ENCODE measurements around the gene FARP1.

Gene FARP1

DNA sequence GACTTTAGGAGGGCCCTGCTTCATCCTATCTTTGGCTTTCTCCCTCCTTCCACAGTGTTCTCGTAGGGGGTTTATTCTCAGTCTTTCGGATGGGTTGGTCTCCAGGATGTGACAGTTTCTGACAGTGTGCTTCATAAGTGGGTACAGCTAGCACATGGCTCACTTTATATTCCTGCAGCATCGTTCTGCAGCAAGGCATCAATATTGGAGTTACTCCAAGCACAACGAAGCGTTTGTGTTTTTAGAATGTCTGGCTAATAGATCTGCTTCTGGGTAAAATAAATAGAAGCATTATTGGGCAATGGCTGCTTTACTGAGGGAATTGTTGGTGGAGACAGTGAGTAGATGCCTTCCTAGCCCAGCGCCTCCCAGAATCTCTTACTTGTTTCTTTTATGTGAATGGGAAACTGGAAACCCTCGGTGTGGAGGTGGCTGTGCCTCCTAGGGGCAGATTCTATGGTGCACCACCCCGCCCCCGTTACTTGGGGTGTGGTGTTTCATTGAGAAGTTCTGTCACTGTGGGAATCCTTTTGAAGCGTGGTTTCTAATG lies 2.0 kb downstream of the FARP1 start:
- FAIRE-seq, result peak; percentile 70

DNA sequence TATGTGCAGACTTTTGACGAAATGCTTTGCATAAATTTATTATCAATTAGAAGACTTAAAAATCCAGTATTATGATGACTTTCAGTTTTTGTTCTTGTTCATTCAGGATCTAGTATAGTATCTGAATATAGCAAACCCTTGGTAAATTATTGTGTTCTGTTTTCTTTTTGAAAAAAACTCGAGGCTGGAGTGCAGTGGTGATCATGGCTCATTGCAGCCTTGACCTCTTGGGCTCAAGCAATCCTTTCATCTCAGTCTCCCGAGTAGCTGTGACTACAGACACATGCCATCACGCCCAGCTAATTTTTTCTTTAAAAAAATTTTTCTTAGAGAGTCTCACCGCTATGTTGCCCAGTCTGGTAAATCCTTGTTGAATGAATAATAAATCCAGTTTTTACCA lies 4.6 kb downstream of the FARP1 start:
- FAIRE-seq (no peak), DNase-seq (ENCODE audit: insufficient read length, low spot score) (no peak)
- no peak for TF ChIP-seq POLR2A (IDR thresholded peaks at IDR 0.05; ENCODE audit: low read depth, low read length)

More for the DNA sequence above, 2.0 kb downstream of the FARP1 start:
- TF ChIP-seq POLR2A (IDR thresholded peaks at IDR 0.05; ENCODE audit: low read depth, low read length), result no peak
- no peak for DNase-seq (ENCODE audit: insufficient read length, low spot score)

DNA sequence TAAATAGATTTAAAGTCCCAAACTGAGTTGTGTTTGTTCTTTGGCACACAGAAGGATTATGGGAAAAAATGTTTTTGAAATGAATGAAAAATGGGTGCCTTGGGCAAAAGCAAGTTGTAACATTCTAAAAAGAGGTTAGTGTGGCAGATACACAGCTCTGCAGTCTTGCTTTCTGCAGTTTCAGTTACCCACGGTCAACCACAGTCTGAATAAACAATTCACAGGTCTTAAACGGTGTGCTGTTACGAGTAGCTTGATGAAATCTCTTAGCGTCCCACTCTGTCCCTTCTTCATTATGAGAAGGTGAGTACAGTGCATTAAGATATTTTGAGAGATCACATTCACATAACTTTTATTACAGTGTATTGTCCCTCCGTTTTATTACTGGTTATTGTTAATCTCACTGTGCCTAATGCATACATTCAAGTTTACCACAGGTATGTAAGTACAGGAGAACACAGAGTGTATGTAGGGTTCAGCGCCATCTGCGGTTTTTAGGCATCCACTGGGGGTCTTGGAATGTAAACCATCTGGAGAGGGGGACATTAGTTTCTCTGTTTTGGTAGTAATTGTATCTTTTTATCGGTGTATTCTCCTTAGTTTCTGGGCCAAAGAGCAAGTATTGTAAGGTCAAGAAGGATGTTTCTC lies 8.1 kb downstream of the FARP1 start:
- FAIRE-seq, result no peak
- DNase-seq (ENCODE audit: insufficient read length, low spot score), result no peak
- no peak for TF ChIP-seq POLR2A (IDR thresholded peaks at IDR 0.05; ENCODE audit: low read depth, low read length)

DNA sequence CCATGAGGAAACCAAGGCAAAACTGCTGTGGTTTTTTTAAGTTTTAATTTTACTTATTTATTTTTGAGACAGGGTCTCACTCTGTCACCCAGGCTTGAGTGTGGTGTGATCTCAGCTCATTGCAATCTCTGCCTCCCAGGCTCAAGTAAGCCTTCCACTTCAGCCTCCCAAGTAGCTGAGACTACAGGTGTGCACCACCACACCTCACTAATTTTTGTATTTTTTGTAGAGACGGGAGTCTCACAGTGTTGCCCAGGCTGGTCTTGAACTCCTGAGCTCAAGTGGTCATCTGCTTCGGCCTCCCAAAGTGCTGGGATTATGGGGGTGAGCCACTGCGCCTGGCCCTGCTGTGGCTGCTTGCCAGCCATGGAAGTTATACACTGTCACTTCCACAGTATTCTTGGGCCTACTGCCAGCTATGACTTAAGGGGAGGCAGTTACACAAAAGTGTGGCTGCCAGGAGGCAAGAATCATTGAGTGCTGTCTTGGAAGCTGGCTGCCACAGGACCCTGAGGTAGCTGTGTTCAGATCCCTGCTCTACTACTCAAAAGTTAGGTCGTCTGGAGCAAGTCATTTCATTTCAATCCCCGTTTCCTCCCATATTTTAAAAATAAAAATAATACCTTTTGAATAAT lies 12.7 kb downstream of the FARP1 start:
- TF ChIP-seq POLR2A (IDR thresholded peaks at IDR 0.05; ENCODE audit: low read depth, low read length), result no peak
- FAIRE-seq (peak; percentile 84), DNase-seq (ENCODE audit: insufficient read length, low spot score) (no peak)

DNA sequence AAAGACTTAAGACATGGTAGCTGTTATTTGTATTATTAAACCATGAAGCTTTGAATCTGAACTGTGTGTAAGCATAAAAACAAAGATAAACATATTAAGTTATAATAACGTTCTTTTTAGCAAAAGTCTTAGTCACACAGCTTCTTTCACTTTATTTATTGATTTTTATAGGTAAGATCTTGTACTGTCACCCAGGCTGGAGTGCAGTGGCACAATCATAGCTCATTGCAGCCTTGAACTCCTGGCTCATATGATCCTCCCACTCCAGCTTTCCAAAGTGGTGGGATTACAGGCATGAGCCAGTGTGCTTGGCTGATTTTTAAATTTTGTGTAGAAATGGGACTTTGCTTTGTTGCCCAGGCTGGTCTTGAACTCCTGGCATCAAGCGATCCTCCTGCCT lies 13.4 kb downstream of the FARP1 start:
- DNase-seq (ENCODE audit: insufficient read length, low spot score) (no peak), FAIRE-seq (no peak)
- no peak for TF ChIP-seq POLR2A (IDR thresholded peaks at IDR 0.05; ENCODE audit: low read depth, low read length)

DNA sequence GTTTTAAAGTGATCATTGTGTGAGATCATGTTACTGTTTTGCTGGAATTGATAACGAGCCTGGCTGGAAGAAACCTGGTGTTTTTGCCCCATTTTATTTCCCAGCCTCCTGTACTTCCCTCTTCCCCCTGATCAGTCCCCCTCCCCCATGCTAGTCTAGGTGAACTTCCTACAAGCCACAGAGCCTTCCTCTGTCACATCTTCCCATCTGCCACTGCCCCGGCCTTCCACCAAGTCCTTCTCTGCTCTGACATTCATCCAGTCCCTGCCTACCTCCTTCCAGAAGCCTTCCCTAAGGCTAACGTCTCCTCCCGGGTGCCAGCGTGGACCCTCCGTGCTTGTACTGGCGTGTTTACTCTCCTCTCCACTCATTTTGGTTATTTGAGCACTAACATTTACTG lies 14.3 kb downstream of the FARP1 start:
- peak; percentile 45 for FAIRE-seq

DNA sequence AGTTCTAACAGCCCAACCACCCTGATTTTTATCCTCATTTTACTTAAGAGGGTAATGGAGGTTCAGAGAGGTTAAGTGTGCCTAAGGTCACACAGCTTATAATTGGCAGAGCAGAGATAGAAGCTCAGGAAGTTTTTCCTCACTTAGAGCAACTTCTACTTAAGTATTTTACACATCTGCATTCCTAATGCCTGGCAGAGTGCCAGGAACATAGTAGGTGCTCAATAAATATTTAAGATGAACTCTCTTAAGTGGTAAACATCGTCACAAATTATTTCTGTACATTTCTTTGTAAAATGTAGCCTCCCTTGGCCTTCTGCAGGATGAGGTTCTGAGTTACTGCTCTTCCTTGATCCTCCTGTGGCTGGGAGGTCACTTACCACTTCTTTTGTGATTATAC lies 14.7 kb downstream of the FARP1 start:
- FAIRE-seq (no peak), DNase-seq (ENCODE audit: insufficient read length, low spot score) (no peak)
- TF ChIP-seq POLR2A (IDR thresholded peaks at IDR 0.05; ENCODE audit: low read depth, low read length), result no peak

More for the DNA sequence above, 14.3 kb downstream of the FARP1 start:
- DNase-seq (ENCODE audit: insufficient read length, low spot score), result no peak
- TF ChIP-seq POLR2A (IDR thresholded peaks at IDR 0.05; ENCODE audit: low read depth, low read length), result no peak

DNA sequence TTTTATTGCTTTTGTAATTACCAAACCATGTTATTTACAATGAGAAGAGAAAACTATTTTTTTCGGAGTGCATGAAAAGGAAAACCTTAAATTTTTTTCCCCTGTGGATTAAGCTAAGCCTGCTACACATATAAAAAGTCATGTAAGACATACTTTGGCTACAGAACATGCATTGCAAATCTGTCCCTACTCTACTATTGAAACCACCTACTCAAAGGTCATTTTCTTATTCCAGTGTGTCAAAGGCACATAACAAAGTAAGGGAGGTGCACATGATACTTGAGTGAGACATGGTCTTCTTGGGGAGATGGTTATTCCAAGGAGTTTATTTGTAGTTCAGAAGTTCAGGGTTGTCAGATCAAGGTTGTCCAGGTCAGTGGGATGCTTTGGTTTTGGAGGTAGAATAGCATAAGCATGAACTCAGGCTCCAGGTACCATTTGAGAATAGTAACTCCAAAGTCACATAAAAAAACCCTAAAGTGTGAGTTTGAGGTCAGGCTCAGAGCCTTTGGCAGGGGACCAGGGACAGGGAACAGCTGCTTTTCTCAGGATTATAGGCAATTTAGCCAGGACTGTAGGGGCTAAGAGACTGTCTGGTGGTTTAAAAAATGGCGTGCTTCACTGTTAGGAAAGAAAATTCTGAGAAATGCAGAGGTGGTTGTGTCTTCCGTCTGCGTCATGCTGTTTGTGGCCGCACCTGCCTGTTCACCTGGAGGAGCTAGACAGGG lies 15.4 kb downstream of the FARP1 start:
- FAIRE-seq (no peak), DNase-seq (ENCODE audit: insufficient read length, low spot score) (no peak)
- TF ChIP-seq POLR2A (IDR thresholded peaks at IDR 0.05; ENCODE audit: low read depth, low read length), result no peak

DNA sequence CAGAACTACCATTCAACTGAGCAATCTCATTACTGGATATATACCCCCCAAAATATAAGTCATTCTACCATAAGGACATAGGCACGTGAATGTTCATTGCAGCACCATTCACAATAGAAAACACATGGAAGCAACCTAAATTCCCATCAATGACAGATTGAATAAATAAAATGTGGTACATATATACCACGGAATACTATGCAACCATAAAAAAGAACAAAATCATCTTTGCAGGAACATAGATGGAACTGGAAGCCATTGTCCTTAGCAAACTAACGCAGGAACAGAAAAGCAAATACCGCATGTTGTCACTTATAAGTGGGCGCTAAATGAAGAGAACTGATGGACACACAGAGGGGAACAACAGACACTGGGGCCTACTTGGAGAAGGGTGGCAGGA lies 20.0 kb downstream of the FARP1 start:
- FAIRE-seq, result no peak
- no peak for DNase-seq (ENCODE audit: insufficient read length, low spot score)
- TF ChIP-seq POLR2A (IDR thresholded peaks at IDR 0.05; ENCODE audit: low read depth, low read length), result no peak

DNA sequence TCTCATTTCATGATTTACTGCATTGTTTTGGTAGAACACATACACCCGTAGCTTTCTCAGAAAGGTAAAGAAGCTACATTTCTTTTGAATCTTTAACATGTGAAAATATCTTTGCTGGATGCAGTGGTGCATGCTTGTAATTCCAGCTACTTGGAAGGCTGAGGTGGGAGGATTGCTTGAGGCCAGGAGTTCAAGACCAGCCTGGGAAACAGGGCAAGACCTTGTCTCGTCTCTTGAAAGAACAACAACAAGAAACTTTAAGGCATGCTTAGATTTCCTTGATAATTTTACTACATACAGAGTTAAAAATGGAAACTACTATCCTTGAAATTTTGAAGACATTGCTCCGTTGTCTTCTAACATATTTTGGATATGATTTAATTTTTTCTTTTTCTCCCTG lies 26.4 kb downstream of the FARP1 start:
- no peak for FAIRE-seq
- TF ChIP-seq POLR2A (IDR thresholded peaks at IDR 0.05; ENCODE audit: low read depth, low read length), result no peak
- no peak for DNase-seq (ENCODE audit: insufficient read length, low spot score)

DNA sequence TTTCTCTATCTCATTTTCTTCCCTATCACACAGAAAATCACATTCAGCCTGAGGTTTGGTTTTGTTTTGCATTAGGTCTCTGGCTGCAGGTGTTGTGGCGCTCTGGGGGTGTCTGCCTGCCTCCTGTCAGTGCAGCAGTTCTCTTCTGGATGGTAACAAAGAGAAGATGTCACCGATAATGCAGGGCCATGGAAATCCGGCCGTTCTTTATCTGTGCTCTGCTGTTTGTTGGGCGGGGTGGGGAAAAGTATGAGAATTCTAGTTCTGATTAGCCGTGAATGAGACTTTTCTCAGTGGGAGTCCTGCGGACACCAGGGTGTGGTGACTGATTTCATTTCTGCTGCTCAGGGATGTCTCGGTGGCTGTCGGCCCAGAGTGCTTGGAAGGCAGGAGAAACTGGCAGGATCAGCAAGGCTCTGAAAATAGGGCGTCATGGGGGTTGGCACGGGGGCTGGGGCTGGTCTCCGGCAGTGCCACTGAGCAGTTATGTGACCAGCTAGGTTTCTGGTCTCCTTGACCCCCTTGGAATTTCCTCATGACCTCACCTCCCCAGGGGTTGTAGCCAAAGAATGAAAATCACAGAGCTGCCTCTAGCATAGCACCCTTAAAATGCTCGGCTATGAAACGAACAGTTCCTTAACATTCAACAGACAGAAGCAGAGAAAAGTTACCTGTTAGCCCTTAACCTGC lies 29.2 kb downstream of the FARP1 start:
- TF ChIP-seq POLR2A (IDR thresholded peaks at IDR 0.05; ENCODE audit: low read depth, low read length), result no peak
- FAIRE-seq, result peak; percentile 93
- DNase-seq (ENCODE audit: insufficient read length, low spot score), result peak; percentile 68

DNA sequence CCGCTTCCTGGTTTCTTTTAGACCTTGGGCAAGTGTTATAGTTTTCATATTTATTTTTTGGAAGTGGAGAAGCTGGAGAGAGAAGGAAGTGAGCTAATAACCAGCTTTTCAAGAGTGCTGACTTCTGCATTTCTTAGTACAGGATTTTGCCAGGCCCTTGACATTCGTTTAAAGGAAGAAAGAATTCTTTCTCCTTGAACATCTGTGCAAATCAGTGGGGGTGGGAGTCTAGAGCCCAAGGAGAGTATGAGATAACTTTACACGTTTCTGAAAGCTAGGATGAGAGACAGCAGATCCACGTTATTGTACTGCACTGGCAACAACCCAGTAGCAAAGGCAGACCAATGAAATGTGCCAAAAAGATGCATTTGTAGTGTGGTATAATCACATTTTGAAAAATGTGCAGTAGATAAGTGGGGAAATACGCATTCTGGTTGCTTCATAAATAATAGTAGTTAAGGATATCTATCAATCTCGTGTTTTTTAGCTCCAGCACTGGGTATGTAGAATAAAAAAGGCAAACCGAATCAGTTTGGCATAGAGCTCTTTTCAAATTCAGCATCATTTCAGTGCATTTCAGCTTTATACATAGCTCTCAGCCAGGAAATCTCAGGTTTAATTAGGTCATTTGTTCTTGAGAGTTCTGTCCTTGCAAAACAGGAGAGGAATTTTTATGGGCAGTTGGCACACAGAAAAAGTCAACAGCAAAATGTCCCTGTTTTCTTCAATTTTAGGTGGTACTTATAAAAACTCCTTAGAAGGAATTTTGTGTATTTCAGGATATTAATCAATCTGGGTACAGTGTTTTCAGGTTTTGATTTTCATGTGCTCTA lies 29.9 kb downstream of the FARP1 start:
- DNase-seq (ENCODE audit: insufficient read length, low spot score) (no peak), FAIRE-seq (peak; percentile 41)
- TF ChIP-seq POLR2A (IDR thresholded peaks at IDR 0.05; ENCODE audit: low read depth, low read length), result no peak
